GM19240 (cell line): Measurements from ENCODE around the gene LDLRAD4.

Source experiments
- DNase-seq: peaks from one replicate; pipeline ENCODE4 v3.0.0; 2011; ENCODE audit warnings: low spot score; ENCODE audit not compliant: insufficient read length

Gene LDLRAD4

DNA sequence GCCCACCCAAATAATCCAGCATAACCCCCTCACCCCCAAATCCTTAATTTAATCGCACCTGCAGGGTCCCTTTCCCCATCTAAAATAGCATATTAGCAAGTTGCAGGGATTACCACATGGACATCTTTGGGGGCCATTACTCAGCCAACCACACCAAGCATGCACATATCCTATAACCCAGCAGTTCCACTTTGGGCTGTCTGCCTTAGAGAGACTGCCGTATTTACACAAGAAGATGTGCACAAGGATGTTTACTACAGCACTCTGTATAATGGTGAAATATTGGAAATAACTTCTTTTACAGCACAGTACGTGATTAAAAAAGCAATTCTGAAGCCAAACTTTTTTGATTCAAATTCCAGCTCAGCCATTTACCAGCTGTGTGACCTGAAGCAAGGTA is 17.3 kb upstream of the LDLRAD4 start:
- DNase-seq = no peak

DNA sequence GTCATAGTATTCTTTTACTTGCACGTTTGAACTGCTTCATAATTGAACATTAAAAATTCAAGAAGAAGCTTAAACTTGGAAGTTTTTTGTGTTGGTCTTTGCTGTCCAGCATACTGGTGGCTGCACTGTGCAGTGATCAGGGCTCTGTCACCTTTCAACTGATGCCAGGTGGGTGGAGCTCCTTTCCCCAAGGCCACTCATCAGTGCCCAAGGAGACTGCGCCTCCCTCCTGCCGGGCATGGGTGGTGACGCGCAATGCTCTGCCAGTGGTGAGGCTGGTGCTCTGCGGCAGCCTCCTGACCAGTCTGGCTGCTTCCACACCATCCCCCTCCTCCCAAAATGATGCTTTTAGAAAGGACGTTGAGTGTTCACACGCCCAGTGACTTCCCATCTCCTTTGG is 16.0 kb upstream of the LDLRAD4 start:
- DNase-seq = no peak

GRCh38 chr18:13206301-13206700 is 12.3 kb upstream of the LDLRAD4 start:
- DNase-seq = no peak

DNA sequence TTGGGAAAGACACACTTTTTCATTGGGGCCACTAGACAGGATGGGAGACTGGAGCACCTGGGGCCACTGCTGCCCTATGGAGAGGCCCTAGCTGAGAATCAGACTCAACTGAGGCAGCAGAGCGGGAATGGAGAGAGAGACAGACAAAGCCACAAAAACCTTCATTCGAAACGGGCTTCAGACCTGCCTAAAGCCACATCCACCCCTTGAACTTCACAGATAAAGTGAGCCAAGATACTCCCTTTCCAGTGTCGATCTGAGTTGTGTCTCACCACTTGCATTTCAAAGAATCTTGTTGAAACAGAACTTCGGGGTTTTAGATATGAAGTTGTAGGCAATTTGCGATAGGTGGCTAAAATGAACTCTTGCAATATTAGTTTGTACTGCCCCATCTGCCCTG is 11.3 kb upstream of the LDLRAD4 start:
- DNase-seq = no peak

DNA sequence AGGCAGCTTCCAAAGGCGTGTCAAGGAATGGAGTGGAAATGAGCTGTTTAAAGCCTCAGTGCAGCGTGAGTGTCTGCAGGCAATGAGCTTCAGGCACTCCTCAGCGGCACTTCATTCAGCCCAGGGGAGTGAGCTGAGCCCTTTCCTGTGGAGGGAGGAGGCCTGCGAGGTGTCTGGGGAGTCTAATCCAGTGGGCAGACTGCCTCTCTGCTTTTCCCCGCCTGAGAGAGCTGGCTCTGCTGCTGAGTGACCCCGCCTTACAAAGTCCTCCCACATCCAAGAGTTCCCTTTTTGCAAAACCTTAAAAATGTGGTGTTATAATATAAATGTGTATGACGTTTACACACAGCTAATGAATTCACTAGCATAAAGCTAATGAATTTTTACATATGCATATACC is 7.0 kb upstream of the LDLRAD4 start:
- no peak for DNase-seq

DNA sequence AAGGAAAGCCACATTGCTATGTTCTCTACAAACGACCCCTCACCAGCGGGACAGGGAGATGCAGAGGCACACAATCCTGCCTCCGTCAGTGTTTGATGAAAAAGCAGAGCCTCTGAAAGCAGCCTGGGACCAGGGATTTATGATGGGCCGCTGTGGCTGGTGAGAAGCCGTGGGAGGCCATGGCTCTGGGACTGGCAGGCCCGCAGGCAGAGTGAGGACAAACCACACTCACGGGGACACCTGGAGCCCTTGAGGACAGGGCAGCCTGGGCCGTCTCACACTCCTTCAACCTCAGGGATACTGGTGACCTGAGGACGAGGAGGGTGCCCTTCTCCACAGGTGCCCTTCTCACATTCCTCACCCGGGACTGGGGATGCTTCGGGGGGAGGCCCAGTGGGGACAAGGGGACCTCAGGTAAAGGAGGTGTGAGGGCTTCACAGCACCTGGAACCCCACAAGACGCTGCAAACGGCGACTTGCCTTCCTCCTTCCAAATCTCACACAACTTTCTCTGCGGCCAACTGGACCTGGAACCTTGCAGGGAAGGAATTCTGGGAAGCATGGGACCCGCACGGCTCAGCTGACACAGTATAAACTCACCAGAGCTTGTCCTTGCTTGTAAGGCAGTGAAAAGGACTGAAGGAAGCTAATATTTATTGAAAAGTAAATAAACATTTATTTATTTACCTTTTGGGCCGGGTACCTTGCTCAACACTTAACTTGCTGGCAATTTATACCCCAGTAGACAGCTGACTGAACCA is 5.3 kb upstream of the LDLRAD4 start:
- no peak for DNase-seq

- no peak for DNase-seq
Measured at GRCh38 chr18:13214609-13215008, 4.0 kb upstream of the LDLRAD4 start.

DNA sequence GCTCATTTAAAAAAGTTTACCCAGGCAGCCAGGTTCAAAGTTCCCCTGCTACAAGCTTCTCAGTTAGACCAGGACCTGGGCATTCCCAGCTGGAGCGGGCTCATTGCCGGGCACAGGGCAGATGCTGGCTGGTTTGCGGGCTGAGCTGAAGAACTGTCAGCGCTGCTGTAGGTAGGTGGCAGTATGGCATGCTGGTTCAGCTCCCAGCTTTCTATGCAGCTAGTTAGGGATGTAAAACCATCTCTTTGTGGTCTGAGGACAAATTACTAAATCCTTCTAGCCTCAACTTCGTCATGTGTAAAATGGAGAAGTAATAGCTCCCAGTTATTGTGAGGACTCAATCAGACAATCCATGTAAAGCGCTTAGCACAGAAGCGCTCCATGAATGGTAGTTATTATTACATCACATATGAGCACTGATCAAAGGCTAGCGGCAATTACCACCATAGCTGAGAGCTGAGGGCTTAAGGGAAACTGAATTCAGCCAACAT is 2.4 kb upstream of the LDLRAD4 start:
- DNase-seq = no peak

DNA sequence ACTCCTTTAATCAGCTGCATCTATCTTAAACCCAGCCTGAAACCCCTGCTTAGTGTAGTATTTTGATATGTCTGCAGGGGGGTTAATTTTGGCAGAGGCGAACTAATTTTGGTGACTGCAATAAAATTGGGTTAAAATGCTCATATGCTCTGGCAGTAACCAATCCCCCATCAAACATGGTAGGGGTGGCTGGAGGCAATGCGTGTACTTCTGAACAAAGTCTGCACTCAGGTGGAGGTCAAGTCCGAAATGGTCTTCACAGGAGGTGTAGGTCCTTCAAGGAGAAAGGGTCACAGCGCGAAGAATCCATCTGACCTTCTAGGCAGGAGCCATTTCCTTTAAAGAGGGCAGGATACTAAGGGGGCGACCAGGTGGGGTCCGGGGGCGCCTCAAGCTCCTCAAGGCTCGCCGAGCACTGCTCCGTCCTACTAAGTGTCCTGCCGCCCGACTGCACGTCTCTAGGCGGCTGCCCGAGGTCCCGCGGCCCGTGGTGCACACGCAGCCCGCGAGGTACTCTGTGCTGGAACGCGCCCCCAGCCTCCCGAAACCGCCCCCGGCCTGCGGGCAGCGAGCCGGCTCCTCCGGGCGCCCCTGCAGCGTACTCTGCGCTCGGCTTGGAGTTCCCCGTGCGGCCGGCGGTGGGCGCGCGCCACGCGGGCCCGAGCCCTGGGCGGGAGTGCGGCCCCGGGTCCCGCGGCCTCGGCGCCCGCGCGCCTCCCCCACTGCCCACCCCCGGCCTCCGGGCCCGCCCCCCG is 1.7 kb upstream of the LDLRAD4 start:
- DNase-seq = no peak

GRCh38 chr18:13217466-13217961 is 1.0 kb upstream of the LDLRAD4 start:
- DNase-seq = peak; percentile 29

DNA sequence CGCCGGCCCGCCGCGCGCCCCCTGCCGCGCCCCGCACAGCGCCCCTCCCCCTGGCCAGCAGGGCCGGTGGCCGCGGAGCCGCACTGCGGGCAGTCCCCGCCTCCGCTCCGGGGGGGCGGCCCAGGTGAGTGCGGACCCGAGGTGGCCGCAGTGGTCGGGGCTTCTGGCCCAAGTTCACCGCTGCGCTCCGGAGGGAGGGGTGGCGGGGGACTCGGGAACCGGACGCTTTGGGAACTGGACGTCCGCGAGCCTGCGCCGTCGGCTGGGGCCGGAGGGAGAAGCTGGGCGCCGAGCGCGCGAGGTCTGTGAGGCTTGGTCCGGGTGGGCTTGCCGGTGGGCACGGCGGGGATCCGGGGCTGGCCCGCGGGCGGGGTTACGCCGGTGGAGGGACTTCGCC is 591 bp upstream of the LDLRAD4 start:
- DNase-seq = no peak

GRCh38 chr18:13218997-13219396 is 437 bp downstream of the LDLRAD4 start:
- no peak for DNase-seq

GRCh38 chr18:13219593-13220159 is 1.1 kb downstream of the LDLRAD4 start:
- no peak for DNase-seq

- DNase-seq = no peak
Measured at GRCh38 chr18:13220361-13220991, 1.9 kb downstream of the LDLRAD4 start.

DNA sequence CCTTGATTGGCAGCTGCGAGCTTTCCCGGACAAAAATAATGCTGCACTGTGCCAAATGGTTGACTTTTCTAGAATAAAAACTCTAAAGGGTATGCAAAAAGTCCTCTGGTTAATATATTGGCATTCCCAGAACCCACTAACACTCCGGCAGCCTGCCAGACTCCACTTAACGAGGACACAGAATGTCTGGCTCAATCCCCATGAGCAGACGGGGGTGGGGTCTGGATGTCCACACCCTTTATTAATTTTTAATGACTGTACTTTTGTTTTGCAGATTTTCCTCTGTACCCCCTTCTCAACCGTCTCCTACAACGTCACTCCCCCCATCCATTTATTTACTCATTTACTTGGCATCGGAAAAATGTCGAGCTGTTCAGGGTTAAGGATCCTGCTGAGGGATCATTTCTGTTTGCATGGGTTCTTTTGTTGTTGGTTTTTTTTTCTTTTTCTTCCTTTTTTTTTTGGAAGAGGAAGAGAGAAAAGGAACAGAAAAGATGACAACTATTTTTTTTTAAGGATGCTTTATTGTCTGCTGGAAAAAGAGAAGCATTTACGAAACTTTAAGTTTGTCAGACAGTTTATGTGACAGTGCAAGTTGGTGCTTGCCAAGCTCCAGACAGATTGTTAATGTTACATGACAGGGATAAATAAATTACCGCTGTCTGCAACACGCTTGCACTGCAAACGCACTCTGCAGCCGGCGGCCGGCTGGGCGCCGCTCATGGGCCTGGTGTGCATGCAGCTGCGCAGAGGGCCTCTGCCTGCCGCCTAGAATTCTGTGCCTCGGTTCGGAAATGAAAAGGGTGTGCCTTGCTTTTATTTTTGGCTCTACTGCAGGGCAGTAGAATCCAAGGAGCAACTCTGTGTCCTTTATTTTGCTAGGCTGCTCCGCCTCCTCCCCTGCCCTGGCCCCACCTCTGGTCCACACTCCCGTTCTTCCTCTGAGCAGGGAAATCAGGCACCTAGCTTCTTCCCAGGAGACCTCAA is 3.6 kb downstream of the LDLRAD4 start:
- DNase-seq = no peak

- DNase-seq = no peak
Measured at GRCh38 chr18:13222856-13223281, 4.3 kb downstream of the LDLRAD4 start.

DNA sequence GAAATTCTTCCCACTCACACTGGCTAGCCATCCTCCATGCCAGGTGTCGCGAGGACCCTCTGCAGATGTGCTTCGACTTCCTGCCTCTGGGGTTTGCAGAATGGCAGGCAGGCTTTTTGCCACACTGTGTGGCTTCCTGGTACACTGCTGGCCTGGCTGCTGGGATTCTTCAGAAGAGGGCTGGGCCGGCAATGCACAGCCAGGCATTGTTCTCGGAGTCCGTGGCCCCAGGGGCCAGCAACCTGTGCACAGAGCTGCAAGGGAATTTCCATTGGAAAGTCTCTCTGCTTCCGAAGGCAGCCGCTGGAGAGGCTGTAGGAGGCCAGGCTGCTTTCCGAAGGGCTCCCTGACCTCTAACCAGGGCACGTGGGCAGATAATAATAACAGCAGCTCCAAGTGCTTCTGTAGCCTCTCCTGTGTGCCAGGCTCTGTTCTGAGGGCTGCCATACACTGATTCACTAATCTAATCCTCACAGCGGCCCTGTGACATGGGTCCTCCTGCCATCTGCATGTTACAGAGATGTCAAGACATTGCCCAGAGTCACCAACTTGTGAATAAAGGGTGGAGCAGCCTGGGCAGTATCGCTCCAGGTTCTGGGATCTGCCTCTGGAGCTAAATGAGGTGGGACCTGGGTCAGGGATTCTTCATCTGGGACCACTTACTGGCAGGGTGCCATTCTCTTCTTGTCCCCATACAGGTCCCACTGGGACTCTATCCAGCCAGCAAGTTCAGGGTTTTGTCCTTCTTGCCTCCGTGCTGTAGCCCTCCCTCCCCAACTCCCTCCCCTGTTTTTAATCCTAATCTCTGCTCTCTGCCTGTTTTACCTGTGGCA is 5.0 kb downstream of the LDLRAD4 start:
- no peak for DNase-seq

DNA sequence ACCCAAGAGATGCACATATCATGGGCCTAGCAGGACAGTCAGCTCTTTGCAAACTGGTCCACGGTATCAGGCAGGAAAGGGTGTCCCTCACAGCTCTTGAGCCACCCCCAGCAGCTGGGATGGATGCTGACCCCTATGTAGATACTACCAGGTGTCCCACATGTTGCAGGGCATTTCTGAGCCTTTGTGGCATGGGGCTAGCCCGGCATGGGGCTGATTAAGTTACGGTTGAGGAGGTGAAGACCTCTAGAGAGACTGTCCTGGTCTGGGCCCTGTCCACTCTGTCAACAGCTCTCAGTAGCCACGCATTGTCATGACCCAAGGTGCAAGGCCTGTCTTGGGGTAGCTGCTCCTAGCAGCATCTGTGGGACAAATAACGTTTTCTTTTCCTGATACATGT is 6.7 kb downstream of the LDLRAD4 start:
- DNase-seq = no peak

DNA sequence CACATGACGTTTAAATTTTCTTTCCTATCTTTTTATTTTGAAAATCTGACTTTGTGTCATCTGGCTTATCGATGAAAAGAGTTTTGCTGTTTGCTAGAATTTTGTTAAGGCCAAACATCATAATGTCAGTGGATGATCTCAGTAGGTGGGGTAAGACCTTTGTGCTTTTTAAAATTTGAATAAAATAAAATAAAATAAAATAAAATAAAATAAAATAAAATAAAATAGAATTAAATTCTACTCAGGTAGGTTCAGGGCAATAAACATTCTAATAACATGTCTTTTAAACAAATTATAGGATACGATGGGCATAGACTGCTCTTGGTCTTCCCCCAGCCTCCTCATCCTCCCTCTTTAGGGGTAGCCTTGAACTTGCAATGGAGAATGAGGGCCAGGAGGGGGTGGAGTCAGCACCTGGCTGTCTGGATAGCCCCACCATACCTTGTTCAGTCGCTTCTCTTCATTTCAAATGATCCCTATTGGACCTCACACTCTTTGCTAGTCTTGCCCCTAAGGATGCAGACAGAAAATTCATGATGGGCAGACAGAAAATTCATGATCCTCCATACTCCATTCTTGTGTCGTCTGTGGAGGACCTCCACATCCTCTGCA is 8.1 kb downstream of the LDLRAD4 start:
- DNase-seq = no peak
